Type B pancreatic cell (in vitro differentiated cells): Measurements from ENCODE around the gene BORA. TPM values are rescaled to one million over a fixed set of nuclear protein-coding genes. Genes with fewer than 3 reads are reported as not detected.
"Not testable (repeated sequence)": the region's sequence is repeated elsewhere in the genome, so short reads cannot be mapped to it uniquely, and the experiment has no call there.

Source experiments
- DNase-seq: peaks from one replicate; pipeline ENCODE4 v3.0.0; 2021; ENCODE audit warnings: mixed read lengths; ENCODE audit not compliant: unreplicated experiment; ENCODE audit errors: extremely low spot score
- H3K27ac Mint-ChIP-seq: 2 replicates; pipeline ENCODE4 v1.8.0; 2021; ENCODE audit warnings: mild to moderate bottlenecking, mixed read lengths
- H3K27me3 Mint-ChIP-seq: 2 replicates; pipeline ENCODE4 v1.8.0; 2021; ENCODE audit warnings: mixed read lengths
- H3K36me3 Mint-ChIP-seq: 2 replicates; pipeline ENCODE4 v1.8.0; 2021; ENCODE audit warnings: mixed read lengths
- H3K4me1 Mint-ChIP-seq: one replicate; pipeline ENCODE4 v1.8.0; 2021; ENCODE audit warnings: mixed read lengths; ENCODE audit not compliant: unreplicated experiment
- H3K4me3 Mint-ChIP-seq: 2 replicates; pipeline ENCODE4 v1.8.0; 2021; ENCODE audit warnings: mild to moderate bottlenecking, mixed read lengths
- H3K9me3 Mint-ChIP-seq: 2 replicates; pipeline ENCODE4 v1.8.0; 2021; ENCODE audit warnings: mixed read lengths
- total RNA-seq: library from RNA; stranded (reverse); gene quantifications from 2 replicates; pipeline ENCODE4 v1.2.1, GENCODE V29; 2021; ENCODE audit warnings: low replicate concordance
- TF ChIP-seq, protein P1 (sequence below): fragments of 200-600 bp; sonication (generic); conservative IDR thresholded peaks from 2 replicates; pipeline ENCODE4 v1.5.0; 2021; ENCODE audit warnings: antibody characterized with exemption, mild to moderate bottlenecking

BORA gene
- total RNA-seq, 1 donor from 2014 or later, result 14.6 TPM

- H3K4me3 Mint-ChIP-seq, result no peak overlapping the region
- H3K4me1 Mint-ChIP-seq, result no peaks in the 10 kb centered on the region
- H3K27me3 Mint-ChIP-seq, result no peaks in the 10 kb centered on the region
- TF ChIP-seq, protein P1, sequence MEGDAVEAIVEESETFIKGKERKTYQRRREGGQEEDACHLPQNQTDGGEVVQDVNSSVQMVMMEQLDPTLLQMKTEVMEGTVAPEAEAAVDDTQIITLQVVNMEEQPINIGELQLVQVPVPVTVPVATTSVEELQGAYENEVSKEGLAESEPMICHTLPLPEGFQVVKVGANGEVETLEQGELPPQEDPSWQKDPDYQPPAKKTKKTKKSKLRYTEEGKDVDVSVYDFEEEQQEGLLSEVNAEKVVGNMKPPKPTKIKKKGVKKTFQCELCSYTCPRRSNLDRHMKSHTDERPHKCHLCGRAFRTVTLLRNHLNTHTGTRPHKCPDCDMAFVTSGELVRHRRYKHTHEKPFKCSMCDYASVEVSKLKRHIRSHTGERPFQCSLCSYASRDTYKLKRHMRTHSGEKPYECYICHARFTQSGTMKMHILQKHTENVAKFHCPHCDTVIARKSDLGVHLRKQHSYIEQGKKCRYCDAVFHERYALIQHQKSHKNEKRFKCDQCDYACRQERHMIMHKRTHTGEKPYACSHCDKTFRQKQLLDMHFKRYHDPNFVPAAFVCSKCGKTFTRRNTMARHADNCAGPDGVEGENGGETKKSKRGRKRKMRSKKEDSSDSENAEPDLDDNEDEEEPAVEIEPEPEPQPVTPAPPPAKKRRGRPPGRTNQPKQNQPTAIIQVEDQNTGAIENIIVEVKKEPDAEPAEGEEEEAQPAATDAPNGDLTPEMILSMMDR, result no peak
- H3K36me3 Mint-ChIP-seq, result peaks cover 2% of the 10 kb centered on the region
- H3K27ac Mint-ChIP-seq, result no peak overlapping the region
- peaks cover under 1% of the 10 kb centered on the region for H3K9me3 Mint-ChIP-seq
- DNase-seq, result no peak
These were observed 27.2 kb upstream of the BORA start for GRCh38 chr13:72700509-72700908.

GRCh38 chr13:72716776-72717175 lies 10.9 kb upstream of the BORA start:
- Mint-ChIP-seq H3K9me3 (peaks cover 10% of the 10 kb centered on the region), H3K4me1 (no peaks in the 10 kb centered on the region), H3K27me3 (no peaks in the 10 kb centered on the region), H3K36me3 (peaks cover 76% of the 10 kb centered on the region), H3K27ac (no peak overlapping the region), H3K4me3 (no peak overlapping the region)
- TF ChIP-seq, protein P1, result no peak
- DNase-seq, result no peak

GRCh38 chr13:72726185-72726584 lies 1.5 kb upstream of the BORA start:
- not testable (repeated sequence) for H3K9me3 Mint-ChIP-seq, DNase-seq, H3K27me3 Mint-ChIP-seq
- Mint-ChIP-seq H3K4me1 (peaks cover 16% of the 10 kb centered on the region), H3K4me3 (peak overlapping the region; percentile 98), H3K27ac (peak overlapping the region; percentile 87), H3K36me3 (peaks cover 41% of the 10 kb centered on the region)

DNA sequence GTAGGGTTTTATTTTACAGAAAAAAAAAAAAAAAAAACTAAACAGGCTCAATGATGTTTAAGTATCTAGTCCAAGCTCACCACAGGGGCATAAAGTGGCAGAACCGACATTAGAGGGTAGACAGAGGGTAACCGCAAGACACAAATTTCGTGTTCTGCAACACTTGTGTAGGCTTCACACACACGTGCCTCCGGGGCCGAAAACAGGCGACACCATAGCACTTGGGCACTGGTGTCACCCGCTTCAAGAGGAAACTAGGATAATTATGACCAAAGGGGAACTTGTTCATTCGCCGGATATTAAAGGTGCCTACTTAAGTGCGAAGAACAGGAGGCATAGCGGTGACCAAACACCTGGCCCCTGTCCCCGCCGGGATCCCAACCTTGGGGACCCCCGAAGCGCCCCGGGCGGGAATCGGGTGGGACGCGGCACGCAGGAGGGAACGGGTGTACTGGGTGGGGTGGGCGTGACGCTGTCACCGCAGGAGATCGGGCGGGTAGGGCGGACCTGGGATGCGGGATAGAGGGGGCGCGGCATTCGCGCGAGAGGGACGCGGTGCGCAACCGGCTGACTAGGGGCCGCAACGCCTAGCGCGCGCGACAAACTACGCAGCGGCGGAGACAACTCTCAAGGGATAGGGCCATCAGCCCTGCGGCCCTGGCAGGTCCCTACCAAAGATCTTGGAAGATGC lies 852 bp upstream of the BORA start:
- peak overlapping the region; percentile 87 for H3K27ac Mint-ChIP-seq
- peaks cover 16% of the 10 kb centered on the region for H3K4me1 Mint-ChIP-seq
- H3K9me3 Mint-ChIP-seq, result no peaks in the 10 kb centered on the region
- TF ChIP-seq, protein P1, result no peak
- DNase-seq, result peak; percentile 75
- no peaks in the 10 kb centered on the region for H3K27me3 Mint-ChIP-seq
- H3K4me3 Mint-ChIP-seq, result peak overlapping the region; percentile 98
- peaks cover 40% of the 10 kb centered on the region for H3K36me3 Mint-ChIP-seq

GRCh38 chr13:72728290-72728605 lies 525 bp downstream of the BORA start:
- peaks cover 32% of the 10 kb centered on the region for H3K36me3 Mint-ChIP-seq
- TF ChIP-seq, protein P1, result no peak
- DNase-seq, result no peak
- peaks cover 16% of the 10 kb centered on the region for H3K4me1 Mint-ChIP-seq
- H3K4me3 Mint-ChIP-seq, result peak overlapping the region; percentile 98
- no peaks in the 10 kb centered on the region for H3K27me3 Mint-ChIP-seq
- peak overlapping the region; percentile 78 for H3K27ac Mint-ChIP-seq
- H3K9me3 Mint-ChIP-seq, result no peaks in the 10 kb centered on the region

GRCh38 chr13:72737033-72737432 lies 9.3 kb downstream of the BORA start:
- TF ChIP-seq, protein P1, result no peak
- H3K36me3 Mint-ChIP-seq, result peaks cover 18% of the 10 kb centered on the region

More at GRCh38 chr13:72737033-72737432, 9.3 kb downstream of the BORA start:
- Mint-ChIP-seq H3K4me3 (no peak overlapping the region), H3K4me1 (no peaks in the 10 kb centered on the region), H3K9me3 (no peaks in the 10 kb centered on the region), H3K27me3 (no peaks in the 10 kb centered on the region), H3K27ac (no peak overlapping the region)
- DNase-seq, result no peak
